Ammon's horn (tissue), 1 donor: ENCODE results near the gene LSM14B.
"Not testable (repeated sequence)": the region's sequence is repeated elsewhere in the genome, so short reads cannot be mapped to it uniquely, and the experiment has no call there.

Experiments used
- DNase-seq: peaks from one replicate; pipeline ENCODE4 v3.0.0-alpha.2; 2016; ENCODE audit warnings: low spot score

Gene LSM14B

GRCh38 chr20:62147528-62147927 is 25.3 kb downstream of the LSM14B start:
- DNase-seq, result no peak

- not testable (repeated sequence) for DNase-seq
Measured at GRCh38 chr20:62148383-62148782, 26.1 kb downstream of the LSM14B start.

DNA sequence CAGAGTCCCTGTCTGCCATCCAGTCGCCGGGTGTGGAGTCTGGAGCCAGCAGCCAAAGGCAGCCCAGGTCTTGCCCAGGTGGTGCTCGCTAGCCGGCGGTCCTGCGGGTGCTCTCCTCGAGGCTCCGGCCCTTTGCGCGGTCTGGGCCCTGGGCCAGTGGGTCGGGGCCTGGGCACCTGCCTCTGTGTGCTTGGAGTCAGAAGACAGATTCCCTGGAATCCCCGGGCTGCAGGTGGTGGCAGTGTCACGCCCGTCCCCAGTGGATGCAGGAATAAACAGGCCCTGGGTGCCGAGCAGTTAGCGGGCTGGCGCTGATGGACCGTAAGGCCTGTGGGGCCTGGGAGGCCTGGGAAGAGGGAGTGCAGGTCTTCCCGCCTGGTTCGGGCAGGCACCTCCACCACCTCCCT is 26.6 kb downstream of the LSM14B start:
- DNase-seq, result no peak

- peak; percentile 57 for DNase-seq
Measured at GRCh38 chr20:62149532-62150309, 27.4 kb downstream of the LSM14B start.

GRCh38 chr20:62150310-62150575 is 28.0 kb downstream of the LSM14B start:
- no peak for DNase-seq

- DNase-seq, result no peak
Measured at GRCh38 chr20:62151225-62151624, 28.9 kb downstream of the LSM14B start.

DNA sequence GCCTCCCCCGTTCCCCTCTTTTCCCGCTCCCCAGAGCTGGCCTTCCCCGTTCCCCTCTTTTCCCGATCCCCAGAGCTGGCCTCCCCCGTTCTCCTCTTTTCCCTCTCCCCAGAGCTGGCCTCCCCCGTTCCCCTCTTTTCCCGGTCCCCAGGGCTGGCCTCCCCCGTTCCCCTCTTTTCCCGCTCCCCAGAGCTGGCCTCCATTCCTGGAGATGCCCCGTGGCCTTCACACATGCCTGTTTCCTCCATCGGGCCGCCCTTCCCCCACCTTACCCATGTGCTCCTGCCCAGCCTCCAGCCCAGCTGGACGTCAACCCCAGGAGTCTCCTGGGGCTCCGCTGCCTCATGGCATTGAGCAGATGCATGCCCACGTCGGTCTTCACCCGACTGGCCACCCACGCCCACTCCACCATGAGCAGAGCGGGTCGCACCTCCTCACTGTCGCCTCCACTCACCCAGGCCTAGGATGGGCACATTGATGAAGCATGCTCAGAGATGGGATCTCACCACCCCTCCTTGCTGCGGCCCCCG is 29.6 kb downstream of the LSM14B start:
- no peak for DNase-seq

GRCh38 chr20:62155428-62156253 is 33.4 kb downstream of the LSM14B start:
- no peak for DNase-seq

GRCh38 chr20:62156254-62156556 is 33.9 kb downstream of the LSM14B start:
- DNase-seq, result no peak

- DNase-seq, result peak; percentile 66
Measured at GRCh38 chr20:62156592-62157386, 34.5 kb downstream of the LSM14B start.

GRCh38 chr20:62157387-62158087 is 35.3 kb downstream of the LSM14B start:
- no peak for DNase-seq

DNA sequence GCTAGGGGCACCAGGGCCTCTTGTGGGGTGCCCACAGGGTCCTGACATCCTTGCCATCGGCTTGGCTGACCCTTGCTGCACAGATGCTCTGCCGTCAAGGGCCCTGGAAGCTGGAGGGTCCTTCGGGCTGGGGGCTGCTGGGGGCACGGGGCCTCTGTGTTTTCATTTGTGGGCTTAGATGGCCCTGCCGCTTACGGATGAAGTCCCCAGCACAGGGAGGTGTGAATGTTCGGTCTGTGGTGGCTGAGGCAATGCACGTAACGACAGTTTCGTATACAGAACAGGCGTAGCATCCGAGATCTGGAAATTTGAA is 35.8 kb downstream of the LSM14B start:
- no peak for DNase-seq

DNA sequence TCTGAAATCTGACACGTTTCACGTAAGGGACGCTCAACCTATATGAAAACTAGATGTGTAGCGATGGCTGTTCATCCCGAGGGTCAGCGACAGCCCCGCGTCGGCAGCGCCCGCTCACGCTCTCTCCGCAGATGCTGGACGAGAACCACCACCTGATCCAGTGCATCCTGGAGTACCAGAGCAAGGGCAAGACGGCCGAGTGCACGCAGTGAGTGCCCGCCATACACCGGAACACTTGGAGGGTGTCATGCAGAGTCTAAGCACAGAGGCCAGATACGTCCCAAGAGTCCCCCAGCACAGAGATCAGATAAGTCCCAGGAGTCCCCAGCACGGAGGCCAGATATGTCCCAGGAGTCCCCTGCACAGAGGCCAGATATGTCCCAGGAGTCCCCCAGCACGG is 36.3 kb downstream of the LSM14B start:
- no peak for DNase-seq

GRCh38 chr20:62159052-62159451 is 36.8 kb downstream of the LSM14B start:
- no peak for DNase-seq

- DNase-seq, result no peak
Measured at GRCh38 chr20:62159839-62160238, 37.6 kb downstream of the LSM14B start.

DNA sequence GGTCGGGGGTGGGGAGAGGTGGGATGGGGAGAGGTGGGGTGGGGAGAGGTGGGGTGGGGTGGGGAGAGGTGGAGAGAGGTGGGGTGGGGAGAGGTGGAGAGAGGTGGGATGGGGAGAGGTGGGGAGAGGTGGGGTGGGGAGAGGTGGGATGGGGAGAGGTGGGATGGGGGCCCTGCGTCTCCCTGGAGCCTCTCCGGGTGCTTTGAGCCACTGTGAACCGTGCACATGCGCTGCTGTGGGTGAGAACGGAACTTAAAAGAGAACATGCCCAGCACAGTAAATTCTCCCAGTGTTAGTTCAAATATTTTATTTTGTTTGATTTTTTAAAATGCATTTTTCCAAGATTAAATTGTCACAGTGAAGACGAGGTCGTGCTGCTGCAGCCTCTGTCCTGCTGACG is 38.0 kb downstream of the LSM14B start:
- DNase-seq, result no peak

DNA sequence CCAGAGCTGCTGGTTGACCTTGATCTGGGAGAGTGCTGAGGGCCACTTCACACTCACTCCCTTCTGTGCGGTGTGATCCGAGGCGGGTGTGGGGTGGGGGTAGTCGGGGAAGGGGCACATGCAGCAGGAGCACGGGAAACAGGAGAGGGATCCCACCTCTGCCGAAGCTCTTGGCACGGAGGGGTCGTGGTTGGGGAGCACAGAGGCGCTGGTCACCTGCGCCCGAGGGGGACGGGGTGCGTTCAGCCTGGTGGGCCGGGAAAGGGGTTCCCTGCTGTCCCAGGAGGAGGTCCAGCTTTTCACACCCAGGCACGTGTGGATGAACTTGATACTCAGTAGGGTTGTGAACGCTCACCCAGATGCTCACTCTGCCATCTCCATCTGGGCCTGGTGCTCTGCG is 38.6 kb downstream of the LSM14B start:
- DNase-seq, result no peak

- DNase-seq, result no peak
Measured at GRCh38 chr20:62161347-62161746, 39.1 kb downstream of the LSM14B start.

DNA sequence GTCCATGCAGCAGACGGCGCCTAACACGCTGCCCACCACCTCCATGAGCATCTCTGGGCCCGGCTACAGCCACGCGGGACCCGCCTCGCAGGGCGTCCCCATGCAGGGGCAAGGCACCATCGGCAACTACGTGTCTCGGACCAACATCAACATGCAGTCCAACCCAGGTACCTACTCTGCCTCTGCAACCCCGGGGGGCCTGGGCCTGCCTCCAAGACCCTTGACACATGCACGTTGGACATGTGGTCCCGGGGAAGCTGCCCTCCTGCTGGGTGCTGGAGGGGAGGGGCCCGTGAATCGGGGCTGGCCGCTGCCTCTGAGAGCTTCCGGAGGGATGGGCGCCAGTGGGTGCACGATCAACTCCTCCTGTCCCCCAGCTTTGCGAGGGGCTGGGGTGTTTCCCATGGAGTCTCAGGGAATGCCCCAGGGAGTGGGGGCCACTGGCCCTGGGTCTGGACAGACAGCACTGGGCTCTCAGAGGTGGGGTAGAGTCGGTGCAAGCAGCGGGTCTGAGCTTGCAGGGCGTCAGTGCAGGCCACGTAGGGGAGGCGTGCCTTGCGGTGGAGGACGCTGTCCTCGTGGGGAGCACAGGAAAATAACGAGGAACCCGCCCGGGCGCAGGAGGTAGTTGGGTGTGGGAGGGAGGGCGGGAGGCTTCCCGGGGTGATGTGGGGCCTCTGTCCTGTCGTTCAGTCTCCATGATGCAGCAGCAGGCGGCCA is 40.6 kb downstream of the LSM14B start:
- DNase-seq, result no peak

- no peak for DNase-seq
Measured at GRCh38 chr20:62163485-62163865, 41.2 kb downstream of the LSM14B start.

DNA sequence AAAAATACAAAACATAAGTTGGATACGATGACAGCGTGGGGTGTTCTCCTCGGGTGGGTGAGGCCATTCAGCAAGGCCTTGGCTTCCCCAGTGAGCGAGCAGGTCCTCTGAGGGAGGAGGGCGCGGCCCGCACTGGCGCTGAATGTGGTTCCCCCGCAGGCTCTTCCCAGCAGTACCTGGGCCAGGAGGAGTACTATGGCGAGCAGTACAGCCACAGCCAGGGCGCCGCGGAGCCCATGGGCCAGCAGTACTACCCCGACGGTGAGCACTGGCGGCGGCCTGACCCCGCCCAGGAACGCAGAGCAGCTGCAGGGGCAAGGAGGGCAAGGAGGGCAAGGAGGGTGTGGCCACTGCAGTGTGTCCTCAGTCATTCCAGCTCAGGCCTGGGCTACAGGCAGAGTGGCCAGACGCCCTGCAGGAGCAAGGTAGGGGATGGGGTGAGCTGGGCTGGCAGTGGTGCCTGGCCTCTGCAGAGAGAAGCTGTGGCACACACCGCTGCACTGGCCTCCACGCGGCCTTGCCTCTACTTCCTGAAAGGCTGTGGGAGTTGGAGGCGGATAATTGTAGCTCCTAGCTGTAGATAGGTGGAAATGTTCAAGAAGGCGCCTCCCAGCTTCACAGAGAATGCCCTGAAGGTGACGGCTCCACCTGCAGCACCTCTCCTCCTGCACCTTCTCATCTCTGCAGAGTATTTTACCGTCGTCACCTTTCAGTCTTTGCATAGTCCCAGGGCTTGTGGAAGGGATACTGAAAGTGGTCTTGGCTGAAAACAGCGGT is 41.9 kb downstream of the LSM14B start:
- no peak for DNase-seq
